Effector memory CD4-positive, alpha-beta T cell (primary cell): Measurements from ENCODE around the gene DHX58.
"Not testable (repeated sequence)": the region's sequence is repeated elsewhere in the genome, so short reads cannot be mapped to it uniquely, and the experiment has no call there.

Source experiments
- DNase-seq, 3 donors: peaks; one replicate each; pipeline ENCODE4 v3.0.0-alpha.2; 2020
- H3K27ac ChIP-seq: 2 replicates; pipeline ENCODE4 v1.7.0; 2013; ENCODE audit warnings: mild to moderate bottlenecking, low read length, moderate library complexity; ENCODE audit not compliant: insufficient read depth, poor library complexity, severe bottlenecking
- H3K27me3 ChIP-seq: replicated peaks from 2 replicates; pipeline ENCODE4 v1.7.0; 2013; ENCODE audit warnings: mild to moderate bottlenecking, low read length; ENCODE audit not compliant: insufficient read depth, control insufficient read depth, poor library complexity, severe bottlenecking
- H3K36me3 ChIP-seq: 2 replicates; pipeline ENCODE4 v1.7.0; 2013; ENCODE audit warnings: mild to moderate bottlenecking, low read length, moderate library complexity; ENCODE audit not compliant: control insufficient read depth, insufficient read depth
- H3K4me1 ChIP-seq: 2 replicates; pipeline ENCODE4 v1.7.0; 2013; ENCODE audit warnings: low read length, mild to moderate bottlenecking; ENCODE audit not compliant: control insufficient read depth, insufficient read depth, poor library complexity, severe bottlenecking
- H3K4me3 ChIP-seq: 2 replicates; pipeline ENCODE4 v1.7.0; 2013; ENCODE audit warnings: low read length, low read depth, mild to moderate bottlenecking; ENCODE audit not compliant: insufficient read depth, poor library complexity, severe bottlenecking
- H3K9me3 ChIP-seq: 2 replicates; pipeline ENCODE4 v1.7.0; 2013; ENCODE audit warnings: mild to moderate bottlenecking, low read length, moderate library complexity; ENCODE audit not compliant: control insufficient read depth

Gene DHX58

GRCh38 chr17:42140690-42141089 is 28.2 kb upstream of the DHX58 start:
- H3K4me3 ChIP-seq, H3K27me3 ChIP-seq, DNase-seq, H3K4me1 ChIP-seq, H3K9me3 ChIP-seq, H3K27ac ChIP-seq: not testable (repeated sequence)
- H3K36me3 ChIP-seq: peaks cover 28% of the 10 kb centered on the region

GRCh38 chr17:42138749-42139492 is 26.4 kb upstream of the DHX58 start:
- H3K36me3 ChIP-seq: peaks cover 27% of the 10 kb centered on the region
- H3K4me1 ChIP-seq: peaks cover 1% of the 10 kb centered on the region
- H3K27ac ChIP-seq: no peak overlapping the region
- H3K27me3 ChIP-seq: no peaks in the 10 kb centered on the region
- H3K9me3 ChIP-seq: no peaks in the 10 kb centered on the region
- DNase-seq: no peak
- H3K4me3 ChIP-seq: no peak overlapping the region

GRCh38 chr17:42136654-42137051 is 24.1 kb upstream of the DHX58 start:
- H3K27me3 ChIP-seq: no peaks in the 10 kb centered on the region
- no peaks in the 10 kb centered on the region for H3K9me3 ChIP-seq
- peaks cover 17% of the 10 kb centered on the region for H3K36me3 ChIP-seq
- H3K4me3 ChIP-seq: no peak overlapping the region
- no peak for DNase-seq
- no peak overlapping the region for H3K27ac ChIP-seq
- H3K4me1 ChIP-seq: peaks cover 9% of the 10 kb centered on the region

- Histone ChIP-seq H3K27ac (no peak overlapping the region), H3K36me3 (peaks cover 13% of the 10 kb centered on the region), H3K4me3 (no peak overlapping the region), H3K4me1 (peaks cover 9% of the 10 kb centered on the region), H3K9me3 (no peaks in the 10 kb centered on the region), H3K27me3 (no peaks in the 10 kb centered on the region)
- no peak for DNase-seq
Observed at GRCh38 chr17:42135664-42136653, 23.4 kb upstream of the DHX58 start.

- Histone ChIP-seq H3K27ac (no peak overlapping the region), H3K9me3 (no peaks in the 10 kb centered on the region), H3K27me3 (no peaks in the 10 kb centered on the region), H3K4me1 (peaks cover 9% of the 10 kb centered on the region), H3K4me3 (no peak overlapping the region), H3K36me3 (peaks cover 21% of the 10 kb centered on the region)
- no peak for DNase-seq
Observed at GRCh38 chr17:42135151-42135550, 22.6 kb upstream of the DHX58 start.

- DNase-seq: no peak
- Histone ChIP-seq H3K27ac (no peak overlapping the region), H3K36me3 (peaks cover 37% of the 10 kb centered on the region), H3K4me3 (no peak overlapping the region), H3K9me3 (no peaks in the 10 kb centered on the region), H3K27me3 (no peaks in the 10 kb centered on the region), H3K4me1 (peaks cover 9% of the 10 kb centered on the region)
Observed at GRCh38 chr17:42133461-42134041, 21.0 kb upstream of the DHX58 start.

DNA sequence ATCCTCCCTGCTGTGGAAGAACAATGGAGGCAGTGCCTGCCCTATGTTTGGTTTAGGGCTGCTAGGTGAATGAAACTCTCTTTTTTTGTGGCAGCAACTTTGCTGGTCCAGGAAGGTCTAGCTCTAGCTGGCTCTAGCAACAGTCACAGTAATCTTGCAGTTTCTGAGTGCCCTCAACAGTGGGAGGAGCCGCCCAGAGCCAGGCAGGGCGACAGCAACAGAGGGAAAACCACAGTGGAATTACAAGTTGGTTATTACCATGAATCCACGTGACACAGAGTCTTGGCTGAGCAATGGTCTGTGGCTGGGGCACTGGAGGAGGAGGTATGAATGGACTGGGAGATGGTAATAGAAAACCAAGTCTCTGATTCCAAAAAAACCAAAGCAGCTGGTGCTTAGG is 20.4 kb upstream of the DHX58 start:
- H3K4me1 ChIP-seq: peaks cover 9% of the 10 kb centered on the region
- DNase-seq: no peak

DNA sequence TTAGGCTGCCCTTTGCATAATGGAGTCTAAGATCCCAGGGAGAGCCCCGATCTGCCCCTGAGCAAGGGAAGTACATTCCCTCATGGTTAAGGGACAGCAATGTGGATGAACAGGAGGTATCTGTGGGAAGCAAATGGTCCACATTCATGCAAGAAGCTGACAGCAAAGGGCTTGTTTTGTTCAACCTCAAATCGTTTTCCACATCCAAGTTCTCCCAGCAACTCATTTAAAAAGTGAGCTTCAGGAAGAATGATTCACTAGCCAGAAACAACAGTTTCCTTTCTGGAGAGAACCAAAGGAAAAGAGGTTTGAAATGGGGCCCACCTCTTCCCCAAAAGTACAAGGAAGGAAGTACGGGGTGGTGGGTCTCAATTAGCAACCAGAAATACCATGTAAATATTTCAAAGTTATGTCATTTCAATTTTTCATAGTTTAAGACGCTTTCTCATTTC is 19.5 kb upstream of the DHX58 start:
- H3K27me3 ChIP-seq: no peaks in the 10 kb centered on the region
- peaks cover 53% of the 10 kb centered on the region for H3K36me3 ChIP-seq
- no peak overlapping the region for H3K27ac ChIP-seq
- no peak overlapping the region for H3K4me3 ChIP-seq
- no peaks in the 10 kb centered on the region for H3K9me3 ChIP-seq
- peaks cover 9% of the 10 kb centered on the region for H3K4me1 ChIP-seq
- DNase-seq: no peak

More for the DNA sequence above, 20.4 kb upstream of the DHX58 start:
- no peak overlapping the region for H3K27ac ChIP-seq
- no peak overlapping the region for H3K4me3 ChIP-seq
- H3K36me3 ChIP-seq: peaks cover 44% of the 10 kb centered on the region
- no peaks in the 10 kb centered on the region for H3K9me3 ChIP-seq
- no peaks in the 10 kb centered on the region for H3K27me3 ChIP-seq

- Histone ChIP-seq H3K4me3 (no peak overlapping the region), H3K9me3 (no peaks in the 10 kb centered on the region), H3K4me1 (peaks cover 9% of the 10 kb centered on the region), H3K36me3 (peaks cover 56% of the 10 kb centered on the region), H3K27ac (no peak overlapping the region), H3K27me3 (no peaks in the 10 kb centered on the region)
- DNase-seq: no peak
Observed at GRCh38 chr17:42131232-42131631, 18.7 kb upstream of the DHX58 start.
